ENCODE results near the gene ARHGAP20.
"Not testable (repeated sequence)": the region's sequence is repeated elsewhere in the genome, so short reads cannot be mapped to it uniquely, and the experiment has no call there.

ARHGAP20 gene

DNA sequence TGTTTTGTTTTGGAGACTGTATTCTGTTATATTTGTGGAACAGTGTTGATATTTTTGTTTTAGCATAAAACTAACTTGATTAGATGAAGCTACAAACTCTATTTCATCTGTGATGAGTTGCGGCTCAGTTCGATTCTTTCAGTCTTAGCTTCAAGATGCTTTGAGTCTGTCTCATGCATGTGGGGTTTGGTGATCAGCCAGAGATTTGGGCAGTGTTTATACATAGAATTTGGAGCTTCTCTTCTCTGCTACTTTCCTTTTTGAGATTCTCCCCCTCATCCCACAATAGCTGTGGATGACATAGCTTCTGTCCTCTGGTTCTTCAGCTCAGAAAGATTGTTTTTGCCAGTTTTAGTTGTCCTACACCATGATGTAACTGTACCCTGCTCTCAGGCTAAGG, 90.4 kb downstream of the ARHGAP20 start:
- TF ChIP-seq CTCF (IDR thresholded peaks at IDR 0.05; ENCODE audit: low read depth, low read length, missing control alignments), result no peak
- DNase-seq (ENCODE audit: extremely low read depth, low read depth), result no peak
- no peak overlapping the region for H3K4me3 ChIP-seq (replicated peaks; ENCODE audit: low read depth, low read length)

DNA sequence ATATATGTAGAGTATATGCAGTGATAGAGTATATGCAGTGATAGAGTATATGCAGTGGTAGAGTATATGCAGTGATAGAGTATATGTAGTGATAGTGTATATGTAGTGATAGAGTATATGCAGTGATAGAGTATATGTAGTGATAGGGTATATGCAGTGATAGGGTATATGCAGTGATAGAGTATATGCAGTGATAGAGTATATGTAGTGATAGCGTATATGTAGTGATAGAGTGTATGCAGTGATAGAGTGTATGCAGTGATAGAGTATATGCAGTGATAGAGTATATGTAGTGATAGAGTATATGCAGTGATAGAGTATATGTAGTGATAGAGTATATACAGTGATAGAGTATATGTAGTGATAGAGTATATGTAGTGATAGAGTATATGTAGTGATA, 92.9 kb downstream of the ARHGAP20 start:
- not testable (repeated sequence) for H3K4me3 ChIP-seq (replicated peaks; ENCODE audit: low read depth, low read length); DNase-seq (ENCODE audit: extremely low read depth, low read depth)

DNA sequence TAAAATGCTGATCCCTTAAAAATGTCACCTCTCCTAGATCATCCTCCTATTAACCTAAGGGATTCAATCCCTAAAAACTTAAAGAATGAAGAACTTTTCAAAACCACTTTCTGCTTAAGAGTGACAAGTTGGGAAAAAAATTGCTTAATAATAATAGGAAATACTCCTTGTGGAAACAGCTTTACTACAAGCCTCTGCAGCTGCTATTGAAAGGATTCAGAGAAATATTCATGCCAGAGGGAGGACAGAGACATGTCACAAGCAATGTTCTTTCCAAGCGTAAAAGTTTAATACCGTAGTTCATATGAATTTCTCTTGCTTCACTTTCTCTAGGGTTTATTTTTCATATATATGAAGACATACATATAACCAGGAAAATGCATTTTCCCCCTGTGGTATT, 98.2 kb downstream of the ARHGAP20 start:
- TF ChIP-seq CTCF (IDR thresholded peaks at IDR 0.05; ENCODE audit: low read depth, low read length, missing control alignments), result no peak
- no peak overlapping the region for H3K4me3 ChIP-seq (replicated peaks; ENCODE audit: low read depth, low read length)

GRCh38 chr11:110613197-110613918, 98.9 kb downstream of the ARHGAP20 start:
- no peak for TF ChIP-seq CTCF (IDR thresholded peaks at IDR 0.05; ENCODE audit: low read depth, low read length, missing control alignments)
- H3K4me3 ChIP-seq (replicated peaks; ENCODE audit: low read depth, low read length), result no peak overlapping the region
- DNase-seq (ENCODE audit: extremely low read depth, low read depth), result no peak

More for the DNA sequence above, 98.2 kb downstream of the ARHGAP20 start:
- DNase-seq (ENCODE audit: extremely low read depth, low read depth), result no peak

- no peak for DNase-seq (ENCODE audit: extremely low read depth, low read depth)
- TF ChIP-seq CTCF (IDR thresholded peaks at IDR 0.05; ENCODE audit: low read depth, low read length, missing control alignments), result no peak
- H3K4me3 ChIP-seq (replicated peaks; ENCODE audit: low read depth, low read length), result no peak overlapping the region
These were observed 105.8 kb downstream of the ARHGAP20 start for GRCh38 chr11:110606415-110606814.

- no peak overlapping the region for H3K4me3 ChIP-seq (replicated peaks; ENCODE audit: low read depth, low read length)
- no peak for TF ChIP-seq CTCF (IDR thresholded peaks at IDR 0.05; ENCODE audit: low read depth, low read length, missing control alignments)
- no peak for DNase-seq (ENCODE audit: extremely low read depth, low read depth)
These were observed 110.3 kb downstream of the ARHGAP20 start for GRCh38 chr11:110601936-110602335.

DNA sequence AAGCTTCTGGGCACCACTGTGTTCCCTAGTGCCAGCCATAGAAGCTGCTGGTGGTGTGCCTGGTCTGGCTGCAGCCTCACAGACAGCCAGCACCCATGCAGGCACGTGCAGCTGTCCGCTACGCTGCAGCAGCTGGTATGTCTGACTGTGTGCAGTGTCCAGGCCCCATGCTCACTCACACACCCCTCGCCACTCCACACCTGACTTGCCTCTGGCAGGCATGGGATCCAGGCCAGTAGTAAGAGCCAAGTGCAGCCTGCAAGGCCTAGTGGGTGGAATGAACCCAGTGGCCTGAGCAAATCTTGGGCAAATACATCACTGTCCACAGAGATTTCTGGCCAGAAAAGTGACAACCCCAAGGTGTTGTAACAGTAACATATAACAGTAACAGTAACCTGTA, 111.9 kb downstream of the ARHGAP20 start:
- no peak overlapping the region for H3K4me3 ChIP-seq (replicated peaks; ENCODE audit: low read depth, low read length)
- DNase-seq (ENCODE audit: extremely low read depth, low read depth), result no peak
- no peak for TF ChIP-seq CTCF (IDR thresholded peaks at IDR 0.05; ENCODE audit: low read depth, low read length, missing control alignments)

Data from HFF-Myc (cell line).